AG04449 (cell line): Measurements from ENCODE around the gene TMEM45A.
A peak's percentile ranks its signal among the peaks of the same experiment; 100 is the strongest.

Experiments
- CTCF ChIA-PET: fragments of 350-600 bp; formaldehyde crosslinking; extraction: SDS; loops from one replicate; lab custom pipeline; 2021; ENCODE audit warnings: antibody characterized with exemption; lab: Yijun Ruan, JAX
- POLR2A ChIA-PET: fragments of 400-600, 350-600 bp; formaldehyde crosslinking; extraction: SDS; loops from one replicate; lab custom pipeline; 2020; ENCODE audit warnings: antibody characterized with exemption, inconsistent platforms; lab: Yijun Ruan, JAX
- DNase-seq: peaks from one replicate; pipeline ENCODE4 v3.0.0-alpha.2; 2010; ENCODE audit warnings: low read depth, low spot score
- H3K4me3 ChIP-seq: 2 replicates; pipeline ENCODE4 v1.5.1; 2011; ENCODE audit warnings: low read depth, mild to moderate bottlenecking, control low read depth, low read length
- TF ChIP-seq, protein P1 (sequence below): IDR thresholded peaks from one replicate; pipeline ENCODE4 v1.5.1; 2011; ENCODE audit warnings: mild to moderate bottlenecking, moderate library complexity, low read length, control low read depth, inconsistent platforms; ENCODE audit not compliant: insufficient read depth; ENCODE audit errors: missing control alignments

TMEM45A gene

DNA sequence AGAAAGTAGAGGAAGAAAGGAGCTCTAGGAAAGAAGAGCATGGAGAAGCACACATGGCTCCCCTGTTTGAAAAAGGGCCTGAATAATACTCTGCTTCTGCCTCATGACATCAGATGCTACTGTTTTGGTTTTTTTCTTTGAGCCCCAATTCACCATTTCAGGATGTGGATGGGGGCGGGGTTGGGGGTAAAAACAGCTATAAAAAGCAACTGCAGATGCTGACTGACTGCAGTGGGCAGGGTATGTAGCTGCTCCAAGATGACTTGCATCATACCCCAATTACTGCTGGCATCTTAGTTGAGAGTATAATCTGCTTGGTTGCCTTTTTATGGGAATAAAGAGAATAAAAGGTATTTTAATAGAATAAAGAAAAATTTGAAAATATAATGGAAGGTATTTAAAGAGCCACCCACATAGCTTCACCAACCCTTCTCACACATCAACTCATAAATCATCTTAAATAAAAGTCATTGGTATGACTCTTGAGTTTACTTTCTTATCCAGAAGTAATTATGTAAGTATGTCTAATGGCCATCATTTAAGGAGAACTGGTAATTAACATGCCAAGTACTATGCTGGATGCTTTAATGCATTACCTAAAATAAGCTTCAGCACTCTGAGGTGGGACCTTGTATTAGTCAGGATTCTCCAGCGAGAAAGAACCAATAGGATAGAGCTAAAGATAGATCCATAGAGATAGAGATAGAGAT lies 36.4 kb upstream of the TMEM45A start:
- ChIA-PET CTCF (interaction anchor here (0.8 to 4.1 kb wide), 4 partner anchors 10 to 624 kb away, joined by 3 to 38 read pairs (median 4); no protein-coding TSS in a partner anchor), POLR2A (no interaction called here)
- TF ChIP-seq, protein P1, sequence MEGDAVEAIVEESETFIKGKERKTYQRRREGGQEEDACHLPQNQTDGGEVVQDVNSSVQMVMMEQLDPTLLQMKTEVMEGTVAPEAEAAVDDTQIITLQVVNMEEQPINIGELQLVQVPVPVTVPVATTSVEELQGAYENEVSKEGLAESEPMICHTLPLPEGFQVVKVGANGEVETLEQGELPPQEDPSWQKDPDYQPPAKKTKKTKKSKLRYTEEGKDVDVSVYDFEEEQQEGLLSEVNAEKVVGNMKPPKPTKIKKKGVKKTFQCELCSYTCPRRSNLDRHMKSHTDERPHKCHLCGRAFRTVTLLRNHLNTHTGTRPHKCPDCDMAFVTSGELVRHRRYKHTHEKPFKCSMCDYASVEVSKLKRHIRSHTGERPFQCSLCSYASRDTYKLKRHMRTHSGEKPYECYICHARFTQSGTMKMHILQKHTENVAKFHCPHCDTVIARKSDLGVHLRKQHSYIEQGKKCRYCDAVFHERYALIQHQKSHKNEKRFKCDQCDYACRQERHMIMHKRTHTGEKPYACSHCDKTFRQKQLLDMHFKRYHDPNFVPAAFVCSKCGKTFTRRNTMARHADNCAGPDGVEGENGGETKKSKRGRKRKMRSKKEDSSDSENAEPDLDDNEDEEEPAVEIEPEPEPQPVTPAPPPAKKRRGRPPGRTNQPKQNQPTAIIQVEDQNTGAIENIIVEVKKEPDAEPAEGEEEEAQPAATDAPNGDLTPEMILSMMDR = no peak
- no peak for DNase-seq
- no peak overlapping the region for H3K4me3 ChIP-seq

DNA sequence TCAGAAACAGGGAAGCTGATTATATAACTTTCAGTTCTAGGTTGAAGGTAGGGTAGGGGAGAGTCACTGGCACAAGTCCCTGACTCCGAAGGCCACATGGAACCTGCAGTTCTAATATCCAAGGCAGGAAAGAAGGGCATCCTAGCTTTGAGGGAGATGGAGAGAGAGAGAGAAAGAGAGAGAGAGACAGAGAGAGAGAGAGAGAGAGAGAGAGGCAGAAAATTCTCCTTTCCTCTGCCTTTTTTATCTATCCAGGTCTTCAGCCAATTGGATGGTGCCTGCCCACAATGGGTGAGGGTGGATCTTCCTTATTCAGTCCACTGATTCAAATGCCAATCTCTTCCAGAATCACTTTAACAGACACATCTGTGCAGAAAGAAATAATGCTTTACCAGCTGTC lies 35.7 kb upstream of the TMEM45A start:
- ChIA-PET POLR2A (no interaction called here), CTCF (interaction anchor here (0.8 to 4.1 kb wide), 4 partner anchors 20 to 625 kb away, joined by 3 to 38 read pairs (median 4); no protein-coding TSS in a partner anchor)
- DNase-seq = no peak
- TF ChIP-seq, protein P1 = no peak
- no peak overlapping the region for H3K4me3 ChIP-seq

DNA sequence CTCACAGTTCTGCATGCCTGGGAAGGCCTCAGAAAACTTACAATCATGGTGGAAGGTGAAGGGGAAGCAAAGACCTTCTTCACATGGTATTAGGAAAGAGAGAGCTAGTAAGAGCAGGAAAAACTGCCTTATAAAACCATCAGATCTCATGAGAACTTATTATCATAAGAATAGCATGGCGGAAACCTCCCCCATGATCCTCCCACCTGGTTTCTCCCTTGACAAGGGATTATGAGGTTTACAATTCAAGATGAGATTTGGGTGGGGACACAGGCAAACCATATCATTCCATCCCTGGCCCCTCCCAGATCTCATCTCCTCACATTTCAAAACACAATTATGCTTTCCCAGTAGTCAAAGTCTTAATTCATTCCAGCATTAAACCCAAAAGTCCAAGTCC lies 34.6 kb upstream of the TMEM45A start:
- TF ChIP-seq, protein P1 = no peak
- POLR2A ChIA-PET = no interaction called here
- CTCF ChIA-PET = interaction anchor here (4.1 kb wide), 1 partner anchor 132 kb away, joined by 38 read pairs; no protein-coding TSS in a partner anchor
- H3K4me3 ChIP-seq = no peak overlapping the region
- no peak for DNase-seq

DNA sequence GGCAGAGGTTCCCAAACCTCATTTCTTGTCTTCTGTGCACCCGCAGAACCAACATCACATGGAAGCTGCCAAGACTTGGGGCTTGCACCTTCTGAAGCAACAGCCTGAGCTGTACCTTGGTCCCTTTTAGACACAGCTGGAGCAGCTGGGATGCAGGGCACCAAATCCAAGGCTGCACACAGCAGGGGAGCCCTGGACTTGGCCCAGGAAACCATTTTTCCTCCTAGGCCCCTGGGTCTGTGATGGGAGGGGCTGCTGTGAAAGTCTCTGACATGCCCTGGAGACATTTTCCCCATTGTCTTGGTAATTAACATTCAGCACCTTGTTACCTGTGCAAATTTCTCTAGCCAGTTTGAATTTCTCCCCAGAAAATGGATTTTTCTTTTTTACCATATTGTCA lies 33.6 kb upstream of the TMEM45A start:
- DNase-seq = no peak
- CTCF ChIA-PET = interaction anchor here (4.1 kb wide), 1 partner anchor 131 kb away, joined by 38 read pairs; no protein-coding TSS in a partner anchor
- POLR2A ChIA-PET = no interaction called here
- H3K4me3 ChIP-seq = no peak overlapping the region
- TF ChIP-seq, protein P1 = no peak

DNA sequence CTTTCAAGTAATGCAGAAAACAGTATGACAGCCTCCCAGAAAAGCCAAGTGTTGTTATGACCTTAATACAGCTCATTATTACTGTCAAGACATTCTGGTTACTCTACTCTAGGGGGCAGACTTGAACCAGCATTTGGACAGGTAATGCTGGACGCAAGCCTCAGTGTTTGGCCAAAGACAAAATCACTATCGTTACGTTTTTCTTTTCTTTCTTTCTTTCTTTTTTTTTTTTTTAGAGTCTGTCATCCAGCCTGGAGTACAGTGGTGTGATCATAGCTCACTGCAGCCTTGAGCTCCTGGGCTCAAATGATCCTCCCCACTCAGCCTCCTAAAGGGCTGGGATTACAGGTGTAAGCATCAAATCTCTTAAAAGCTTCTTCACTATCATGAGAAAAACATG lies 29.4 kb upstream of the TMEM45A start:
- ChIA-PET POLR2A (interaction anchor here (0.7 to 1.1 kb wide), 5 partner anchors 29 to 200 kb away, joined by 3 to 5 read pairs (median 4); partner anchors contain the start of genes LNP1, TMEM45A and TOMM70), CTCF (interaction anchor here (0.6 to 11.1 kb wide), 52 partner anchors 13 to 919 kb away, joined by 3 to 406 read pairs (median 5); partner anchors contain the start of gene TMEM45A)
- no peak overlapping the region for H3K4me3 ChIP-seq
- TF ChIP-seq, protein P1 = peak; percentile 66
- DNase-seq = peak; percentile 12

DNA sequence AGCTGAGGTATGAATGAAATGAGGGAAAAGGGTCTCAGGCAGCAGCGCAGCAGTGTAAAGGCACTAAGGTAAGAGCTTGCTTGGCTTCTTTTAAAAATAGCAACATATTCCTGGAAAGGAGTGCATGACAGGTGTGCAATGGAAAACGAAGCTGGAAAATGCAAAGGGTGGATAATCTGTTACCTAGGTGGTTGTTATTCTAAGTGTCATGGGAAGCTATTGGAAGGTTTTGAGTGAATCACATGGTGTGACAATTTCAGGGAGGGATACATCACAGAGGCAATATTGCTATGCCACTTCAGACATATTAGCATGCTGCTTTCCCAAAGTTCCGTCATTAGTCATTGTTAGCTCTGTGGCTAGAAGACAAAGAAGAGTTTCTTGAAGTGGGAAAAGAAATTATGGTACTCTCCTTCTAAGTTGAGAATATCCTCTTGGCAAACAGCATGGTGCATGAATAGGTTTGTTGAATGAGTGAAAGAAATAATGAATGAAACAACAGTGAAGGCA lies 28.7 kb upstream of the TMEM45A start:
- CTCF ChIA-PET = interaction anchor here (0.8 to 11.1 kb wide), 33 partner anchors 13 to 632 kb away, joined by 3 to 406 read pairs (median 5); partner anchors contain the start of gene TMEM45A
- TF ChIP-seq, protein P1 = no peak
- no peak overlapping the region for H3K4me3 ChIP-seq
- DNase-seq = no peak
- POLR2A ChIA-PET = interaction anchor here (0.8 to 1.1 kb wide), 2 partner anchors 62 to 128 kb away, joined by 3 read pairs; partner anchors contain the start of gene LNP1
